Gastroesophageal sphincter (tissue), 4 donors: ENCODE measurements around the gene GAPVD1. TPM values are rescaled to one million over a fixed set of nuclear protein-coding genes. Genes with fewer than 3 reads are reported as not detected.

Experiments used
- ATAC-seq: fragments of 150-250 bp; one replicate; pipeline ENCODE4 v1.9.1; 2016; ENCODE audit warnings: mild to moderate bottlenecking, moderate library complexity
- H3K27ac ChIP-seq, 4 donors: fragments of 200-600 bp; sonication (generic) in 3 of 4; 1 replicate in 3 of 4; 2 replicates in 1 of 4; pipeline ENCODE4 v1.5.1; 2016 to 2019
- H3K27me3 ChIP-seq: fragments of 200-600 bp; sonication (generic); one replicate; pipeline ENCODE4 v1.5.1; 2019
- H3K36me3 ChIP-seq, 2 donors: fragments of 200-600 bp; sonication (generic); one replicate each; pipeline ENCODE4 v1.5.1; 2019; ENCODE audit warnings: control low read depth in 1 of 2
- H3K4me1 ChIP-seq, 3 donors: fragments of 200-600 bp; sonication (generic); 1 replicate in 2 of 3; 2 replicates in 1 of 3; pipeline ENCODE4 v1.5.1; 2016 to 2019; ENCODE audit warnings: control low read depth in 2 of 3
- H3K4me3 ChIP-seq, 2 donors: fragments of 200-600 bp; sonication (generic); one replicate each; pipeline ENCODE4 v1.5.1; 2019; ENCODE audit warnings: mild to moderate bottlenecking in 1 of 2, moderate library complexity in 1 of 2
- H3K9me3 ChIP-seq, 3 donors: fragments of 200-600 bp; sonication (generic); one replicate each; pipeline ENCODE4 v1.5.1; 2017 to 2019; ENCODE audit warnings: control low read depth in 2 of 3
- EP300 ChIP-seq: sonication (generic); formaldehyde crosslinking; IDR thresholded peaks from one replicate; pipeline ENCODE4 v1.6.1; 2017; ENCODE audit warnings: antibody characterized with exemption, mild to moderate bottlenecking
- POLR2A ChIP-seq, 2 donors: fragments of 450-650 bp; IDR thresholded peaks; one replicate each; pipeline ENCODE4 v1.6.1; 2017; ENCODE audit warnings: antibody characterized with exemption in 2 of 2, mild to moderate bottlenecking in 2 of 2, moderate library complexity in 1 of 2
- POLR2AphosphoS5 ChIP-seq: sonication (generic); formaldehyde crosslinking; IDR thresholded peaks from one replicate; pipeline ENCODE4 v1.6.1; 2017; ENCODE audit warnings: antibody characterized with exemption
- WGBS, 2 donors: methylation state at CpG; one replicate each; pipeline ENCODE4 v1.1.5; 2018; ENCODE audit warnings: low coverage in 1 of 2; 5-methylcytosine and 5-hydroxymethylcytosine counted together
- total RNA-seq, 4 donors: library from RNA; depleted of rRNA; stranded (reverse); fragments of >200 nt; gene quantifications; one replicate each; pipeline ENCODE4 v1.1.0, GENCODE V29; 2016
- TF ChIP-seq, protein P1 (sequence below), 4 experiments: fragments of 200-600 bp in 2 of 4; fragments of 450-650 bp in 2 of 4; sonication (generic) in 1 of 4; IDR thresholded peaks; one replicate each; pipeline ENCODE4 v1.5.1; 2017 to 2019; ENCODE audit warnings: antibody characterized with exemption in 4 of 4, mild to moderate bottlenecking in 2 of 4, moderate library complexity in 2 of 4

The GAPVD1 gene
- total RNA-seq, 4 donors from 2014 or later: 41.2 to 61.4 (median 48.6) TPM

DNA sequence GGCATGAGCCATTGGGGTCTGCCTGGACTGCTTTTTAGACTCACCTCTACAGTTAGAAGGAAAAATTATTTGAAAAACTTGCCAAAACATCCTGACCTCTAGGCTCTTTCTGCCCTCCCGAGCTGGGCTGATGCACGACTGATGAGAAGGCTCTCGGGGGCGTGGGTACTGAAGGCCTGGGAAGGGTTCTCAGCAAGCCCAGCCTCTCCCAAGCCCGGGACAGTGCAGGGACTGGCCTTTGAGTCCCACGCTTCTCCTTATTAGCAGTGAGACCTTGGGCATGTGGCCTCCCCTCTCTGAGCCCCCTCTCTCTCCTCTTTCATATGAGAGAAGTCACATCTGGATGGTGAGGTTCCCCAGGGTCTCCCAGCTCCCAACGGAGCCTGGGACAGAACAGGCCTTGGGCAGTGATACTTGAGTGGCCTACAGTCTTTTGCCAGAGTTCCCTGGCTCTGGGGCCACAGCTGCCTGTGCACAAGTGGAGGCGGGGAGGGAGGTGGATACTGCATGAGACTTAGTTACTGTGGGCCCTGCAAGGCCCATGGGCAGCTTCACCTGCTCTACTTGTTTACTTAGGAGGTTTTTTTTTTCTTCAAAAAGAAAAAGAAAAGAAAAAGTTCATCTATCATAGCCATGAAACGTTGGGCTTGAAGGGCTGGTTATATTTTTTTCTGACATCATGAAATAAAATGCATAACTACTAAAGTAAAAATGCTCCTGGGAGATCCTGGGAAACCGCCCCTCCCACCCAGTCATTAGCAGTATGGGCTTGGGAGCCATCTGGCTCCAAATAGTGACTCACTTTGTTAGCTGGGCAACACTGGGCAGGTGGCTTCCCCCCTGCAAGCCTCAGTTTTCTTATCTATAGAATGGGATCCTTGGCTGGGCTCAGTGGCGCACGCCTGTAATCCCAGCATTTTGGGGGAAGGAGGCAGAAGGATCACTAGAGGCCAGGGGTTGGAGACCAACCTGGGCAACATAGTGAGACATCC lies 139.4 kb downstream of the GAPVD1 start:
- ATAC-seq: no peak
- H3K9me3 ChIP-seq: no peaks in the 10 kb centered on the region
- no peaks in the 10 kb centered on the region for H3K36me3 ChIP-seq
- no peaks in the 10 kb centered on the region for H3K27me3 ChIP-seq
- TF ChIP-seq EP300 (no peak), POLR2AphosphoS5 (no peak), POLR2A (IDR thresholded peaks at IDR 0.05) (no peak)
- TF ChIP-seq, protein P1, sequence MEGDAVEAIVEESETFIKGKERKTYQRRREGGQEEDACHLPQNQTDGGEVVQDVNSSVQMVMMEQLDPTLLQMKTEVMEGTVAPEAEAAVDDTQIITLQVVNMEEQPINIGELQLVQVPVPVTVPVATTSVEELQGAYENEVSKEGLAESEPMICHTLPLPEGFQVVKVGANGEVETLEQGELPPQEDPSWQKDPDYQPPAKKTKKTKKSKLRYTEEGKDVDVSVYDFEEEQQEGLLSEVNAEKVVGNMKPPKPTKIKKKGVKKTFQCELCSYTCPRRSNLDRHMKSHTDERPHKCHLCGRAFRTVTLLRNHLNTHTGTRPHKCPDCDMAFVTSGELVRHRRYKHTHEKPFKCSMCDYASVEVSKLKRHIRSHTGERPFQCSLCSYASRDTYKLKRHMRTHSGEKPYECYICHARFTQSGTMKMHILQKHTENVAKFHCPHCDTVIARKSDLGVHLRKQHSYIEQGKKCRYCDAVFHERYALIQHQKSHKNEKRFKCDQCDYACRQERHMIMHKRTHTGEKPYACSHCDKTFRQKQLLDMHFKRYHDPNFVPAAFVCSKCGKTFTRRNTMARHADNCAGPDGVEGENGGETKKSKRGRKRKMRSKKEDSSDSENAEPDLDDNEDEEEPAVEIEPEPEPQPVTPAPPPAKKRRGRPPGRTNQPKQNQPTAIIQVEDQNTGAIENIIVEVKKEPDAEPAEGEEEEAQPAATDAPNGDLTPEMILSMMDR (IDR thresholded peaks at IDR 0.05): no peak
- no peak overlapping the region for H3K27ac ChIP-seq
- no peaks in the 10 kb centered on the region for H3K4me1 ChIP-seq
- 74 to 78% methylated on average over 3 to 5 of the region's 12 CpGs for WGBS, 2 donors
- H3K4me3 ChIP-seq: no peak overlapping the region

DNA sequence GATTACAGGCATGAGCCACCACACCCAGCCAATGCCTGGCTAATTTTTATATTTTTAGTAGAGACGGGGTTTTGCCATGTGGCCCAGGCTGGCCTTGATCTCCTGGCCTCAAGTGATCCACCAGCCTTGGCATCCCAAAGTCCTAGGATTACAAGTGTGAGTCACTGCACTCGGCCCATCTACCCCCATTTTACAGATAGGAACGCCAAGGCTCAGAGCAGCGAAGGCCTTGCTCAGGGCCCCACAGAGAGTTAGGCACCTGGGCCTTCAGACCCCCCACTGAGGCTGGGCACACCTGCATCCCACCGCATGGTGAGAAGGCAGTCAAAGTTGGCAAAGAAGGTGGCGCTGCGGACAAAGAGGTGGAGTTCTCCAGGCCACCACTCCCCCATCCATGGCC lies 143.1 kb downstream of the GAPVD1 start:
- no peaks in the 10 kb centered on the region for H3K27me3 ChIP-seq
- no peak for TF ChIP-seq EP300
- no peak for TF ChIP-seq POLR2AphosphoS5
- TF ChIP-seq, protein P1 (IDR thresholded peaks at IDR 0.05): no peak
- no peak for TF ChIP-seq POLR2A (IDR thresholded peaks at IDR 0.05)
- no peak overlapping the region for H3K27ac ChIP-seq
- no peaks in the 10 kb centered on the region for H3K9me3 ChIP-seq
- peaks cover 0 to 16% (median 0%) of the 10 kb centered on the region in 3 donors for H3K4me1 ChIP-seq
- H3K36me3 ChIP-seq: no peaks in the 10 kb centered on the region
- 74% methylated on average over 4 of the region's 7 CpGs; no CpG with 5 or more reads in 1 of the 2 donors for WGBS, 2 donors
- no peak overlapping the region for H3K4me3 ChIP-seq
- no peak for ATAC-seq

DNA sequence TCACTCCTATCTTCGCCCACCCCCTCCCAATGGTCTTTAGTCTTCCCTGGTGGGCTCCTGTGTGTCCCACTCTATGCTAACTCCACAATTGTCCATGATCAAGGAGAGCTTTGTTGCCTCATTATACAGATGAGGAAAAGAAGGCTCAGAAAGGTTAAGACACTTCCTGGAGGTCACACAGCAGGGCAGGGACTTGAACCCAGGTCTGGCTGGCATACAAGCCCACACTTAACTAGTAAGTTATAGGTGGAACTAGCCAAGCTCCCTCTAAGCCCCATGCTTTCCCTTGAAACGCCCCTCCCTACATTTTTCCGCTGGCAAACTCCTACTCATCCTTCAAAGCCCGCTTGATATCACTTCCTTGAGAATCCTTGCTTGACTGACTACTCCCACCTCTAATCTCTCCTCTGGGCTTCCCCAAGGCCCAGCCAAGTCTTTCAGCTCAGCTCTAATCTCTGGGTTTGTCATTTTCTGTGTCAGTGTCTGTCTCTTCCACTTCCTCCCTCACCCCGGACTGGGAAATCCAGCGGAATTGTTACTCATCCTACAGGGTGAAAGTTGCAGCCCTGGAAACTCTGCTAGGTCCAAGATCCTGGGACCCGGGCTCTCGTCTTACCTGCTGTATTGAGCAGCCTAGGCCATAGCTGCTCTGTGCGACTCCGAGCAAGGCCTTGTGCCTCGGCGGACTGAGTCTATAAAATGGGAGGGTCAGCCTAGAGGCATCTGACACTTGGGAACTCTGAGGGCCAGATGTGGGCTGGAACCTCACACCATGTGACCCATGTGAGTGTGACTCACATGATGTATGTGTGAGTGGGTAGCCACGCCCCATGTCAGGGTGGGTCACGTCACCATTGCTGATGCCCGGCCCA lies 144.5 kb downstream of the GAPVD1 start:
- H3K9me3 ChIP-seq: no peaks in the 10 kb centered on the region
- H3K4me3 ChIP-seq: no peak overlapping the region
- no peak for TF ChIP-seq EP300
- TF ChIP-seq POLR2AphosphoS5: no peak
- TF ChIP-seq POLR2A (IDR thresholded peaks at IDR 0.05): no peak
- TF ChIP-seq, protein P1 (IDR thresholded peaks at IDR 0.05): no peak
- H3K27me3 ChIP-seq: no peaks in the 10 kb centered on the region
- no peaks in the 10 kb centered on the region for H3K36me3 ChIP-seq
- 90 to 93% methylated on average over 5 of the region's 15 CpGs for WGBS, 2 donors
- no peak overlapping the region for H3K27ac ChIP-seq
- no peak for ATAC-seq
- H3K4me1 ChIP-seq: peaks cover 0 to 16% (median 0%) of the 10 kb centered on the region in 3 donors

DNA sequence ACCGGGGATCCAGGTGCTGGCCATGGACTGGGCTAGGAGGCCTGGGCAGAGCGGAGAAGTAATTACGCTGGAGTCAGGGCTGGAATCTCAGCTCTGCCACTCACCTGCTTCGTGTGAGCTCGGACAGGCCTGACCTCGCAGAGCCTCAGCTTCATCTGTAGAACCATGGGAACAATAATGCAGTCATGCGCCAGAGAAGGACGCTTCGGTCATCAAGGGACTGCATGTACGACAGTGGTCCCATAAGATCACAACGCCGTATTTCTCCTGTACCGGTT lies 145.1 kb downstream of the GAPVD1 start:
- no peaks in the 10 kb centered on the region for H3K36me3 ChIP-seq
- no peak for ATAC-seq
- 97% methylated on average over 6 of the region's 13 CpGs; no CpG with 5 or more reads in 1 of the 2 donors for whole genome bisulfite sequencing, 2 donors

More for the DNA sequence above, 145.1 kb downstream of the GAPVD1 start:
- H3K27ac ChIP-seq: no peak overlapping the region
- no peaks in the 10 kb centered on the region for H3K9me3 ChIP-seq
- peaks cover 0 to 16% (median 0%) of the 10 kb centered on the region in 3 donors for H3K4me1 ChIP-seq
- TF ChIP-seq POLR2AphosphoS5 (no peak), EP300 (no peak), POLR2A (IDR thresholded peaks at IDR 0.05) (no peak)
- TF ChIP-seq, protein P1 (IDR thresholded peaks at IDR 0.05): no peak
- no peaks in the 10 kb centered on the region for H3K27me3 ChIP-seq
- no peak overlapping the region for H3K4me3 ChIP-seq
